ENCODE results near the gene TP53I11. TPM values are rescaled to one million over a fixed set of nuclear protein-coding genes. Genes with fewer than 3 reads are reported as not detected.

The TP53I11 gene
- total RNA-seq, 4 donors from 2014 or later: 5.4 to 17.2 (median 12.8) TPM

- intact Hi-C loops (cut with DNase I; ENCODE audit: low total_unique reads): no loop called here
- in situ Hi-C loops (cut with MboI; ENCODE audit: low sequenced_read_pairs in 4 of 4): loop anchor here in 2 of 4 donors (25.0 kb wide), 1 partner anchor 343 kb away; the partner anchor contains the start of gene SYT13 (in 2 of the 2)
- TF ChIP-seq POLR2A (IDR thresholded peaks at IDR 0.05): no peak
- TF ChIP-seq CTCF (IDR thresholded peaks at IDR 0.05 in 4 of 5, conservative IDR thresholded peaks at IDR 0.05 in 1 of 5): no peak
- Histone ChIP-seq H3K4me3 (no peak overlapping the region), H3K4me1 (peaks cover 4 to 19% of the 10 kb centered on the region in 2 donors), H3K27me3 (no peaks in the 10 kb centered on the region), H3K9me3 (no peaks in the 10 kb centered on the region), H3K27ac (peak overlapping the region in 3 of 4 donors; percentile 4 to 77 (median 71)), H3K36me3 (no peaks in the 10 kb centered on the region)
- ATAC-seq (no peak), DNase-seq (no peak)
Observed at GRCh38 chr11:44944181-44944852, 6.4 kb downstream of the TP53I11 start.

- no peak for TF ChIP-seq CTCF (IDR thresholded peaks at IDR 0.05 in 4 of 5, conservative IDR thresholded peaks at IDR 0.05 in 1 of 5)
- TF ChIP-seq POLR2A (IDR thresholded peaks at IDR 0.05): no peak
- in situ Hi-C loops (cut with MboI; ENCODE audit: low sequenced_read_pairs in 4 of 4): loop anchor here in 2 of 4 donors (25.0 kb wide), 1 partner anchor 344 kb away; the partner anchor contains the start of gene SYT13 (in 2 of the 2)
- ATAC-seq: no peak
- no peak for DNase-seq
- H3K27me3 ChIP-seq: no peaks in the 10 kb centered on the region
- intact Hi-C loops (cut with DNase I; ENCODE audit: low total_unique reads): no loop called here
- peak overlapping the region in 1 of 4 donors; percentile 4 for H3K27ac ChIP-seq
- H3K4me3 ChIP-seq: no peak overlapping the region
- H3K4me1 ChIP-seq: peaks cover 4 to 19% of the 10 kb centered on the region in 2 donors
- no peaks in the 10 kb centered on the region for H3K36me3 ChIP-seq
- no peaks in the 10 kb centered on the region for H3K9me3 ChIP-seq
Observed at GRCh38 chr11:44943696-44944095, 7.0 kb downstream of the TP53I11 start.

- intact Hi-C loops (cut with DNase I; ENCODE audit: low total_unique reads): no loop called here
- Histone ChIP-seq H3K4me1 (peaks cover 4 to 19% of the 10 kb centered on the region in 2 donors), H3K27me3 (no peaks in the 10 kb centered on the region), H3K27ac (no peak overlapping the region), H3K36me3 (no peaks in the 10 kb centered on the region), H3K4me3 (no peak overlapping the region), H3K9me3 (no peaks in the 10 kb centered on the region)
- in situ Hi-C loops (cut with MboI; ENCODE audit: low sequenced_read_pairs in 4 of 4): loop anchor here in 2 of 4 donors (25.0 kb wide), 1 partner anchor 344 kb away; the partner anchor contains the start of gene SYT13 (in 2 of the 2)
- TF ChIP-seq POLR2A (IDR thresholded peaks at IDR 0.05) (no peak), CTCF (IDR thresholded peaks at IDR 0.05 in 4 of 5, conservative IDR thresholded peaks at IDR 0.05 in 1 of 5) (no peak)
- ATAC-seq (no peak), DNase-seq (no peak)
Observed at GRCh38 chr11:44943118-44943517, 7.6 kb downstream of the TP53I11 start.

GRCh38 chr11:44942029-44942955, 8.4 kb downstream of the TP53I11 start:
- Histone ChIP-seq H3K9me3 (no peaks in the 10 kb centered on the region), H3K36me3 (no peaks in the 10 kb centered on the region), H3K27ac (peak overlapping the region in 2 of 4 donors; percentile 25 to 73), H3K27me3 (no peaks in the 10 kb centered on the region), H3K4me3 (no peak overlapping the region), H3K4me1 (peaks cover 4 to 19% of the 10 kb centered on the region in 2 donors)
- TF ChIP-seq CTCF (IDR thresholded peaks at IDR 0.05 in 4 of 5, conservative IDR thresholded peaks at IDR 0.05 in 1 of 5) (no peak), POLR2A (IDR thresholded peaks at IDR 0.05) (no peak)
- DNase-seq (no peak), ATAC-seq (no peak)
- in situ Hi-C loops (cut with MboI; ENCODE audit: low sequenced_read_pairs in 4 of 4) (loop anchor here in 2 of 4 donors (25.0 kb wide), 1 partner anchor 345 kb away; the partner anchor contains the start of gene SYT13 (in 2 of the 2)), intact Hi-C loops (cut with DNase I; ENCODE audit: low total_unique reads) (no loop called here)

Data from gastrocnemius medialis (tissue), 4 donors.